OCI-LY1 (cell line): ENCODE measurements around the gene CACNG4.

Experiments used
- H2AFZ ChIP-seq: fragments of 200-600 bp; sonication (generic), shearing (Covaris generic); 2 replicates; pipeline ENCODE4 v1.6.0; 2014; ENCODE audit warnings: antibody characterized with exemption, mild to moderate bottlenecking, low read length
- H3F3A ChIP-seq: fragments of 200-600 bp; sonication (generic), shearing (Covaris generic); 2 replicates; pipeline ENCODE4 v1.6.0; 2014; ENCODE audit warnings: mild to moderate bottlenecking, antibody characterized with exemption, low read length, moderate library complexity; ENCODE audit not compliant: insufficient read depth
- H3K27ac ChIP-seq: fragments of 200-600 bp; sonication (generic); 2 replicates; pipeline ENCODE4 v1.5.1; 2014; ENCODE audit warnings: low read length, mixed run types, mild to moderate bottlenecking, low read depth; ENCODE audit not compliant: poor library complexity, severe bottlenecking
- H3K27me3 ChIP-seq: fragments of 200-600 bp; sonication (generic); 2 replicates; pipeline ENCODE4 v1.6.0; 2014; ENCODE audit warnings: antibody characterized with exemption, mild to moderate bottlenecking, low read length, moderate library complexity; ENCODE audit not compliant: insufficient read depth
- H3K36me3 ChIP-seq: fragments of 200-600 bp; sonication (generic); 2 replicates; pipeline ENCODE4 v1.6.1; 2014; ENCODE audit warnings: mild to moderate bottlenecking, antibody characterized with exemption, low read length, moderate library complexity, mixed read lengths; ENCODE audit not compliant: insufficient read depth
- H3K4me1 ChIP-seq: fragments of 200-600 bp; sonication (generic); 2 replicates; pipeline ENCODE4 v1.5.1; 2014; ENCODE audit warnings: mild to moderate bottlenecking, low read length, moderate library complexity; ENCODE audit not compliant: insufficient read depth, severe bottlenecking
- H3K4me2 ChIP-seq: fragments of 200-600 bp; sonication (generic), shearing (Covaris generic); 2 replicates; pipeline ENCODE4 v1.6.1; 2014; ENCODE audit warnings: low read length
- H3K4me3 ChIP-seq: fragments of 200-600 bp; sonication (generic); 2 replicates; pipeline ENCODE4 v1.5.1; 2014; ENCODE audit warnings: low read length, low read depth, mild to moderate bottlenecking, mixed read lengths; ENCODE audit not compliant: poor library complexity, severe bottlenecking
- H3K79me2 ChIP-seq: fragments of 200-600 bp; shearing (Covaris generic); 2 replicates; pipeline ENCODE4 v1.6.1; 2016; ENCODE audit warnings: mixed run types, low read length, mixed read lengths; ENCODE audit not compliant: insufficient read depth
- H3K9ac ChIP-seq: fragments of 200-600 bp; sonication (generic), shearing (Covaris generic); 2 replicates; pipeline ENCODE4 v1.6.1; 2014; ENCODE audit warnings: mild to moderate bottlenecking, low read length, mixed read lengths
- H3K9me2 ChIP-seq: fragments of 200-600 bp; sonication (generic), shearing (Covaris generic); 2 replicates; pipeline ENCODE4 v1.6.1; 2014; ENCODE audit warnings: low read depth, mild to moderate bottlenecking, low read length, mixed read lengths
- H3K9me3 ChIP-seq: fragments of 200-600 bp; shearing (Covaris generic); 2 replicates; pipeline ENCODE4 v1.6.1; 2014; ENCODE audit warnings: low read length, mixed read lengths
- H4K20me1 ChIP-seq: fragments of 200-600 bp; sonication (generic), shearing (Covaris generic); 2 replicates; pipeline ENCODE4 v1.6.0; 2016; ENCODE audit warnings: mild to moderate bottlenecking, low read length; ENCODE audit not compliant: insufficient read depth
- CTCF ChIP-seq: fragments of 200-600 bp; sonication (generic), shearing (Covaris generic); IDR thresholded peaks from 2 replicates; pipeline ENCODE4 v1.5.1; 2017; ENCODE audit warnings: mild to moderate bottlenecking, antibody characterized with exemption, low read length, moderate library complexity, mixed read lengths
- EZH2 ChIP-seq: fragments of 200-600 bp; sonication (generic), shearing (Covaris generic); IDR thresholded peaks from 2 replicates; pipeline ENCODE4 v1.8.0; 2017; ENCODE audit warnings: borderline replicate concordance, mixed run types, mild to moderate bottlenecking, antibody characterized with exemption, low read length, moderate library complexity, mixed read lengths

Gene CACNG4

GRCh38 chr17:66928949-66929348 is 35.6 kb upstream of the CACNG4 start:
- no peak overlapping the region for H3K4me3 ChIP-seq
- TF ChIP-seq EZH2 (no peak), CTCF (no peak)
- no peak overlapping the region for H2AFZ ChIP-seq

GRCh38 chr17:66929591-66929990 is 34.9 kb upstream of the CACNG4 start:
- Histone ChIP-seq H4K20me1 (no peaks in the 10 kb centered on the region), H3K27me3 (peaks cover 11% of the 10 kb centered on the region; the same call in 1 of the 2 replicates), H2AFZ (no peak overlapping the region), H3K4me2 (no peak overlapping the region), H3K4me1 (no peaks in the 10 kb centered on the region), H3K27ac (no peak overlapping the region), H3K9me3 (no peaks in the 10 kb centered on the region), H3K4me3 (no peak overlapping the region), H3K9me2 (no peaks in the 10 kb centered on the region), H3K9ac (no peak overlapping the region), H3F3A (no peaks in the 10 kb centered on the region), H3K36me3 (no peaks in the 10 kb centered on the region; the same call in 1 of the 2 replicates), H3K79me2 (no peaks in the 10 kb centered on the region)
- TF ChIP-seq EZH2 (no peak), CTCF (no peak)

More at GRCh38 chr17:66928949-66929348, 35.6 kb upstream of the CACNG4 start:
- H3K27me3 ChIP-seq = peaks cover 11% of the 10 kb centered on the region; the same call in 1 of the 2 replicates
- no peaks in the 10 kb centered on the region for H3K9me3 ChIP-seq
- no peaks in the 10 kb centered on the region for H3F3A ChIP-seq
- no peak overlapping the region for H3K4me2 ChIP-seq
- H4K20me1 ChIP-seq = no peaks in the 10 kb centered on the region
- H3K36me3 ChIP-seq = no peaks in the 10 kb centered on the region; the same call in 1 of the 2 replicates
- H3K9ac ChIP-seq = no peak overlapping the region
- no peaks in the 10 kb centered on the region for H3K4me1 ChIP-seq
- no peak overlapping the region for H3K27ac ChIP-seq
- no peaks in the 10 kb centered on the region for H3K9me2 ChIP-seq
- H3K79me2 ChIP-seq = no peaks in the 10 kb centered on the region

GRCh38 chr17:66930933-66931332 is 33.6 kb upstream of the CACNG4 start:
- Histone ChIP-seq H3K9me2 (no peaks in the 10 kb centered on the region), H3K4me3 (no peak overlapping the region), H3F3A (no peaks in the 10 kb centered on the region), H3K4me2 (no peak overlapping the region), H2AFZ (no peak overlapping the region), H3K36me3 (no peaks in the 10 kb centered on the region; the same call in 1 of the 2 replicates), H3K9me3 (no peaks in the 10 kb centered on the region), H3K79me2 (no peaks in the 10 kb centered on the region), H3K27ac (no peak overlapping the region), H3K4me1 (no peaks in the 10 kb centered on the region), H3K27me3 (peaks cover 7% of the 10 kb centered on the region; the same call in 1 of the 2 replicates), H4K20me1 (no peaks in the 10 kb centered on the region), H3K9ac (no peak overlapping the region)
- TF ChIP-seq CTCF (no peak), EZH2 (no peak)
